ENCODE results near the gene SH3BP4.
"Not testable (repeated sequence)": the region's sequence is repeated elsewhere in the genome, so short reads cannot be mapped to it uniquely, and the experiment has no call there.

Gene SH3BP4

GRCh38 chr2:235056768-235057167 lies 105.0 kb downstream of the SH3BP4 start:
- DNase-seq (ENCODE audit: low spot score): no peak

- DNase-seq (ENCODE audit: low spot score): not testable (repeated sequence)
Measured at GRCh38 chr2:235057616-235058015, 105.8 kb downstream of the SH3BP4 start.

GRCh38 chr2:235059161-235059560 lies 107.3 kb downstream of the SH3BP4 start:
- no peak for DNase-seq (ENCODE audit: low spot score)

GRCh38 chr2:235061656-235062055 lies 109.8 kb downstream of the SH3BP4 start:
- DNase-seq (ENCODE audit: low spot score): no peak

GRCh38 chr2:235063471-235063961 lies 111.7 kb downstream of the SH3BP4 start:
- no peak for DNase-seq (ENCODE audit: low spot score)

- DNase-seq (ENCODE audit: low spot score): no peak
Measured at GRCh38 chr2:235064976-235065375, 113.2 kb downstream of the SH3BP4 start.

GRCh38 chr2:235066490-235066889 lies 114.7 kb downstream of the SH3BP4 start:
- no peak for DNase-seq (ENCODE audit: low spot score)

GRCh38 chr2:235066895-235067294 lies 115.1 kb downstream of the SH3BP4 start:
- peak; percentile 79 for DNase-seq (ENCODE audit: low spot score)

GRCh38 chr2:235068701-235069100 lies 116.9 kb downstream of the SH3BP4 start:
- no peak for DNase-seq (ENCODE audit: low spot score)

- no peak for DNase-seq (ENCODE audit: low spot score)
Measured at GRCh38 chr2:235070063-235070706, 118.4 kb downstream of the SH3BP4 start.

- no peak for DNase-seq (ENCODE audit: low spot score)
Measured at GRCh38 chr2:235073868-235074413, 122.1 kb downstream of the SH3BP4 start.

- no peak for DNase-seq (ENCODE audit: low spot score)
Measured at GRCh38 chr2:235077046-235077445, 125.2 kb downstream of the SH3BP4 start.

- DNase-seq (ENCODE audit: low spot score): no peak
Measured at GRCh38 chr2:235078182-235078581, 126.4 kb downstream of the SH3BP4 start.

- no peak for DNase-seq (ENCODE audit: low spot score)
Measured at GRCh38 chr2:235078914-235079472, 127.2 kb downstream of the SH3BP4 start.

- no peak for DNase-seq (ENCODE audit: low spot score)
Measured at GRCh38 chr2:235080101-235080500, 128.3 kb downstream of the SH3BP4 start.

GRCh38 chr2:235082578-235083338 lies 130.9 kb downstream of the SH3BP4 start:
- no peak for DNase-seq (ENCODE audit: low spot score)

- no peak for DNase-seq (ENCODE audit: low spot score)
Measured at GRCh38 chr2:235083822-235084221, 132.0 kb downstream of the SH3BP4 start.

GRCh38 chr2:235084424-235084823 lies 132.6 kb downstream of the SH3BP4 start:
- no peak for DNase-seq (ENCODE audit: low spot score)

GRCh38 chr2:235085476-235085875 lies 133.7 kb downstream of the SH3BP4 start:
- DNase-seq (ENCODE audit: low spot score): no peak

GRCh38 chr2:235086481-235087184 lies 134.8 kb downstream of the SH3BP4 start:
- DNase-seq (ENCODE audit: low spot score): no peak

- DNase-seq (ENCODE audit: low spot score): peak; percentile 76
Measured at GRCh38 chr2:235087832-235088495, 136.1 kb downstream of the SH3BP4 start.

- no peak for DNase-seq (ENCODE audit: low spot score)
Measured at GRCh38 chr2:235088496-235088921, 136.7 kb downstream of the SH3BP4 start.
